Measurements from ENCODE around the gene SLC3A2.

- TF ChIP-seq CTCF (IDR thresholded peaks at IDR 0.05) (no peak), POLR2AphosphoS5 (IDR thresholded peaks at IDR 0.05) (no peak)
Observed at GRCh38 chr11:62917906-62918502, 37.3 kb downstream of the SLC3A2 start.

All from upper lobe of left lung (tissue), 4 donors.